HG03469 (cell line): Measurements from ENCODE around the gene COQ8B.

ENCODE experiments used
- ATAC-seq: cut with Tn5 transposase; IDR thresholded peaks from one replicate; pipeline ENCODE4 v1.9.1; 2021; ENCODE audit warnings: mild to moderate bottlenecking, moderate library complexity, moderate number of reproducible peaks; ENCODE audit not compliant: unreplicated experiment

Gene COQ8B

GRCh38 chr19:40693150-40693788 lies 23.4 kb downstream of the COQ8B start:
- no peak for ATAC-seq

- no peak for ATAC-seq
Observed at GRCh38 chr19:40692212-40692551, 24.5 kb downstream of the COQ8B start.

GRCh38 chr19:40691421-40692211 lies 25.1 kb downstream of the COQ8B start:
- ATAC-seq: no peak

- ATAC-seq: no peak
Observed at GRCh38 chr19:40690693-40691420, 25.8 kb downstream of the COQ8B start.

- ATAC-seq: no peak
Observed at GRCh38 chr19:40690050-40690692, 26.5 kb downstream of the COQ8B start, which contains the start of gene NUMBL. Gene NUMBL, minus strand, starts transcription at chr19:40690651. Its CDS starts 168 bp downstream, at chr19:40690483.

- ATAC-seq: no peak
Observed at GRCh38 chr19:40689339-40690049, 27.2 kb downstream of the COQ8B start.

- ATAC-seq: no peak
Observed at GRCh38 chr19:40688987-40689338, 27.7 kb downstream of the COQ8B start.

GRCh38 chr19:40688309-40688708 lies 28.4 kb downstream of the COQ8B start:
- no peak for ATAC-seq

- ATAC-seq: no peak
Observed at GRCh38 chr19:40687525-40688016, 29.1 kb downstream of the COQ8B start.

GRCh38 chr19:40686882-40687524 lies 29.7 kb downstream of the COQ8B start:
- ATAC-seq: no peak

GRCh38 chr19:40685563-40685962 lies 31.1 kb downstream of the COQ8B start:
- no peak for ATAC-seq

- ATAC-seq: no peak
Observed at GRCh38 chr19:40685016-40685526, 31.6 kb downstream of the COQ8B start.

- ATAC-seq: no peak
Observed at GRCh38 chr19:40684280-40684679, 32.4 kb downstream of the COQ8B start.

- ATAC-seq: no peak
Observed at GRCh38 chr19:40683437-40683836, 33.2 kb downstream of the COQ8B start.

- no peak for ATAC-seq
Observed at GRCh38 chr19:40682431-40682964, 34.2 kb downstream of the COQ8B start.

GRCh38 chr19:40681039-40681438 lies 35.6 kb downstream of the COQ8B start:
- ATAC-seq: no peak

- no peak for ATAC-seq
Observed at GRCh38 chr19:40677156-40677555, 39.5 kb downstream of the COQ8B start.

GRCh38 chr19:40674291-40674690 lies 42.4 kb downstream of the COQ8B start:
- no peak for ATAC-seq

GRCh38 chr19:40673397-40673796 lies 43.3 kb downstream of the COQ8B start:
- ATAC-seq: no peak
